Measurements from ENCODE around the gene ZNF516.

ZNF516 gene

GRCh38 chr18:76507830-76508385 lies 12.9 kb upstream of the ZNF516 start:
- DNase-seq = no peak

- no peak for DNase-seq
Measured at GRCh38 chr18:76506974-76507764, 12.1 kb upstream of the ZNF516 start.

DNA sequence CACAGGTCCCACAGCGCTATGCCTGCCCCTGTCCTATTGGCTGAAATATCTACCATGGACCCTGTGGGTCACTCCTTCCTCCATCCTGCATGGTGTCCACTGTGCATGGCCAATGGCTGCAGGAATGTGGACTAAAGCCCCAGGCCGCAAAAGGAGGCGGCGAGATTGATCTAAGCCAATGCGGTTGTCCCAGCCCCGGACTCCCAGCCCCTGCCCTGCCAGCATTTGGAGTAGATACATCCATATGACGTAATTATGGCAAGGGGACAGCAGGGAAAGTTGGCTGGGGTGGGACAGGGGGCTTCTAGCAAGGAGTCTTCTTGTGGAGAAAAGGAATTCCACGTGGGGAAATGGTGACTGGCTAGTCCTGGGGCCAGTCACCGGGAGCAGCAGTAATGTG lies 11.4 kb upstream of the ZNF516 start:
- DNase-seq = no peak

DNA sequence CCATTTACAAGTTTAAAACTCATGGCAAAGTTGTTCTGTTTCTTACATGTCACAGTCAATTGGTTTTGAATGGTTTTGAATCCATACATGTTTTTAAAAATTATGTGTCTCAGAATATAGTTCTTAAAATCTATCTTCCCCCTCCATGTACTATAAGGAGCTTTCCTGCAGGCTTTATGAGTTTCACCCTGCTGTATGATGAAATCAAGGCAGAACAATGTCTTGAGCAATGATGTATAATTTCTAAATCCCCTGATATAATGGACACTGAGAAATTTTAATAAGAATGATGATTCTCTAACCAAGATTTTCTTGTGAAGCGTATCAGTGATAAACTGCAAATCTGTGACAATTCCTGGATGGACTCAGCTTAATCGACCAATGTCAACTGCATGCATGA lies 10.6 kb upstream of the ZNF516 start:
- DNase-seq = no peak

DNA sequence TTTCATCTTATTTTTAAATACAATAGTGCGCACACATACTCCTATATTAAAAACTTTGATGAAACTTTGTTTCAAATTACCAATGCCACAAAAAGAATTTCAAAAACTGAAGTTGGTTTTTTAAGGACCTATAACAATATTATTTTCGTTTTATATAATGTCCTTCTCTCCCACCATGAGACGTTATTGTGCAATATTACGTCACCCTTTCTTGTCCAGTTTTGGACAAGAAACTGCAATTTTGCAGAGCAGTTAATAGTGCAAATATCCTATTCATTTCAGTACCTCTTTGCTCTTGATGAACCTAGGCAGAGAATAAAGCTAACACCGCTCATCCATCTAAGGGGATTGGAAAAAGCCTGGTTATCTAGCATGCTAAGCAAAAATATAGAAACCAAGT lies 9.7 kb upstream of the ZNF516 start:
- no peak for DNase-seq

GRCh38 chr18:76503649-76504386 lies 8.8 kb upstream of the ZNF516 start:
- no peak for DNase-seq

GRCh38 chr18:76502551-76502950 lies 7.5 kb upstream of the ZNF516 start:
- DNase-seq = no peak

DNA sequence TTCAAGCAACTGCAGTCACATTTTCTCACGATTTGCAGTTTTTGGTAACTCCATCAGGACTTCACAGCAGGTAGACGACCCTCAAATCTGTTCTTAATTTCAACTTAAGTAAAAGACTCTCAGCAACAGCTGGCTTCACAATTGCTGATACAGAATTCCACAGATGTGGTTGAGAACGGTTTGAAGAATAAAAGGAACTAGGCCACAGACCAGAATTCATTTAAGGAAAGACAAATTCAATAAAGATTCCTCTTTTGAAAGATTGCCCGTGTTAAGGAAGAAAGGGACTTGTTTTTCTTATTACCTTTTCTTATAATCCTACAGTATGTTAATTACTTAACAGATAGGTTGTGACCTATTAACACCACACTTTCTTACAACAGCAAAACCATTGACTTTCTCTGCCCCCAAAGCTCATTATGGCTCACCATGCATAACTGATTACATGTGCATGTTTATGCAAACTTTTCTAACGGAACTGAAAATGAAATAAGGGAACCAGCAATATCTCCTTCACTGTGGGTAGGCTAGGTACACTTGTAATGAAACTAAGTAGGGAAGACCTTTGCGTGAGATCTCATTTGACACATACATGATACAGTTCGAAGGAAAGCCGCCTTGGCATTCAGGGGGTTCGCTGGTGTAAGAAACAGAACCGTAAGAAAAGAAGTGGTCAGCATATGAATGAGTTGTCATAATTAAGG lies 4.7 kb upstream of the ZNF516 start:
- DNase-seq = no peak

GRCh38 chr18:76499021-76499420 lies 4.0 kb upstream of the ZNF516 start:
- no peak for DNase-seq

- no peak for DNase-seq
Measured at GRCh38 chr18:76498064-76498463, 3.0 kb upstream of the ZNF516 start.

GRCh38 chr18:76497021-76497420 lies 2.0 kb upstream of the ZNF516 start:
- no peak for DNase-seq

- DNase-seq = peak; percentile 84
Measured at GRCh38 chr18:76496194-76496890, 1.3 kb upstream of the ZNF516 start.

DNA sequence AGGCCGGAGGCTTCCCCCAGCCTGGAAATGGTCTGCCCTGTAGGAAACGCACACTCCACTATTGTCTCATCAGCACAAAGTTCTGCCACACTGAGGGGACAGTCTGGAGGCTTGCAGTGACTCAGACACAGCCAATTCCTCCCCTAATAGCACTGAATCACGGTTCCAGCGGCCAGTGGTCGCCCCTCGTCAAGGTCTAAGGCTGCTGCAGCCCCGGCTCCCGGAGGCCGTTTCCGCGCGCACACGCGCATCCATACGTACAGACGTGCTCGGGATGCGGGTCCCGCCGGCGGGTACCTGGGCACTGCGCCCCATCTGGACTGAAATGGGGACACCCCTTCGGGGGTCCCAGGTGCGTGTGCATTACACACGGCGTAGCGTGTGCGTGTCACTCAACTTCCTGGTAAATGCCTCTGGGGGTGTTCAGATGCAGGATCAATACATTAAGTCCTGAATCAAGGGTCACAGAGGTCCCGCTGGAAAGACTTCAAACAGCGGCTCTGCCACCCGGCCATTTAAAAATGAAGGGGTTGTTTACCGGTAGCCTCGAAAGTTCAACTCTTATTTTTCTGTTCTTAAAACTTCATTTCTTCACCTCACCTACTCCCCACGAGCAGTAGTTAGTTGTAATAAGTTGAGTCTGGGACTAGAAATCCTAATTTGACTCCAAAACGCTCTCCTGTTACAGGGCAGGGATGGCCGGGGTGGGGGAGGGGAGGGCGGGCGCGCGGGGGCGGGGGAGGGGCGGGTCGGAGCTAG lies 572 bp upstream of the ZNF516 start:
- DNase-seq = peak; percentile 60

DNA sequence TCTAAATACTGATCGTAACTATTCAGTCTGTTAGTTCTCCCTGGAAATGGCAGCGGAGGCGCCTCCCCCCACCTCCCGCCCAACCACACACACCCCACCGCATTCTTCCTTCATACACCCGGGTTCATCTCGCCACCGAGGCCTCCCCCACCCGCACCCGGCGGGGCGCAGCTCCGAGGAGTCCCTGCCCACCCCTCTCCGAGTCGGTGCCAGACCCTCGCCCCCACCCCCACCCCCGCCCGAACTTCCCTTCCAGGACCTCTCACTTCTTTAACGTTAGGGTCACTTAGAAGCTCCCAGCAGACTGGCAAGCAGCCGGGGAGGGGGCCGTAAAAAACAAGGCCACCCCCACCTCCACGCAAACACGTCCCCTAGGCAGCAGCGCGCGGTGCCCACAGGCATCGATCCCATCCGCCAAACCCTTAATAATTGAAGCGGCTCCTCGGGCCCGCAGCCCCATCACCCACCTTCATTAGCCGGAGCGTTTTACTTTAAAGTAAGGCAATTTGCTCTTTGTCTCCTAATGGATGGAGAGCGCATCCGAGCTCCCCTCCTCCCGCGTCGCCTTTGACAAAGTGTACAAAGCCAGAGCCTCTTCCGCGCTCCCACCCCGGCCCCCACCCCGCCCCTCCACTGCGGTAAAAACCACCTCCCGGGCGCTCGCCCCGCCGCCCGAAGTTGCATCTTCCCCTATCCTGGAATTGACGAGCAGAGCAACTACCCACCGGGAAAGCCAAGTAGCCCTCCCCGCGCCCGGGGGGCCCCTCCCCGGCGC lies 624 bp downstream of the ZNF516 start:
- DNase-seq = peak; percentile 78

DNA sequence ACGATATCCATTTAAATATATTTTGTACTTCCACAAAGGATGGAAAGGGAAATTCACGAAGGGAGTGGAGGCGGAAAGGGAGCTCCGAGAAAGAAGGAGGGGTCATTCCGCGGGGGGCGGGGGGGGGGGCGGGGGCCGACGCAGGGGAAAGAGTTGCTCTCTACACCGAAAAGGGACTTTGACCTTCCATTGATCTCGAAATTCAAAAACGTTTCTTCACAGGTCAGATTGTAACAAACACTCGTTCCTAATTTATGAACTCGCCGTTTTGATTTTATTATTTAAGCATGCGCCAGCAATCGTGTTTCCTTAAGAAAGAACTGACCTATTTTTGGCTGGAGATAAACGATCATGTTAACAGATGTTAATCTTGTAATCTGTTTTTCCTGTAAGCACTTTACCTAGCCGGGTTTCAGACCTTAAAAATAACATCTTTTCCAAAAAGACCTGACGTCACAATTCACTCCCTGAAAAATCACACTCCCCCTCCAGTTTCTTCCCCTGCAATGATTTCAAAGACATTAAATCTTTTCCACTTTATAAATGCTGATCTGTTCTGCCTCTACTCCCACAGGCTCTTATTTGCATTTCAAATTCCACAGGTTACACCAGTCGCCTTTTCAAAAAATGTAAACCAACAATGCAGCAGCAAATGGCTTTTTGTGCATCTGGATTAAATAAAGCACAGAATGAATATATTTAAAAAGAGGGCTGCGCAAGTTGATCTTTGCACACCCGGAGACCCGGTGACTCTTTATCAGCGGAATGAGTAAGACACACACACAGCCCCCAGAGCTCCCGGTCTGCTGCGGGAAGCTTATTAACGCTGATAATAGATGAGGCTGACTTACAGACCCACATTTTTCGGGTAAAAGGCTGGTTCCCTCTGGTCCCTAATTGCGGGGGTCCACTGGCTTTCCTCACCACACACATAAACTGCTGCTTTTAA lies 1.6 kb downstream of the ZNF516 start:
- DNase-seq = peak; percentile 88

- peak; percentile 100 for DNase-seq
Measured at GRCh38 chr18:76492669-76493212, 2.3 kb downstream of the ZNF516 start.

GRCh38 chr18:76491776-76492668 lies 3.0 kb downstream of the ZNF516 start:
- DNase-seq = peak; percentile 65

DNA sequence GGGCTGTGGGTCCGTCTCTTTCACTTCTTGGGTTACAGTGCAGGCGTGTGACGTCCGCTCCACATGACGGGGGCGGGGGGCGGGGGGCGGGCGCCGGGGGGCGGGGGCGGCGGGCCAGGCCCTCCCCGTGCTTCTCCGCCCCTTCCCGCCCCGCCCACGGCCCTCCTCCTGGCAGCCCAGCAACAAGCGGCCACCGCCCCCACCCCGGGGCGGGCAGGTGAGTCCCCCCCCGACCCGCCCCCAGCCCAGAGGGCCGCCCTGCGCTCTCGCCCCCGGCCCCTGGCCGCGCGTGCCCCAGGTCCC lies 3.6 kb downstream of the ZNF516 start:
- DNase-seq = peak; percentile 89
